ENCODE measurements around the gene ARL15. TPM values are rescaled to one million over a fixed set of nuclear protein-coding genes. Genes with fewer than 3 reads are reported as not detected.
"Not testable (repeated sequence)": the region's sequence is repeated elsewhere in the genome, so short reads cannot be mapped to it uniquely, and the experiment has no call there.

The ARL15 gene
- total RNA-seq, 1 donor from 2014 or later = 10.4 TPM

GRCh38 chr5:53991942-53992341, 318.4 kb downstream of the ARL15 start:
- Mint-ChIP-seq H3K4me1 (ENCODE audit: low read depth) (peaks cover 7% of the 10 kb centered on the region), H3K9me3 (no peaks in the 10 kb centered on the region), H3K27me3 (ENCODE audit: insufficient read depth) (no peaks in the 10 kb centered on the region), H3K27ac (no peak overlapping the region), H3K36me3 (ENCODE audit: low read depth) (no peaks in the 10 kb centered on the region), H3K4me3 (no peak overlapping the region)
- intact Hi-C loops (cut with micrococcal nuclease) = no loop called here
- DNase-seq (ENCODE audit: low spot score) = no peak

GRCh38 chr5:53987101-53987500, 323.3 kb downstream of the ARL15 start:
- H3K27me3 Mint-ChIP-seq (ENCODE audit: insufficient read depth) = no peaks in the 10 kb centered on the region
- H3K36me3 Mint-ChIP-seq (ENCODE audit: low read depth) = peaks cover 1% of the 10 kb centered on the region
- H3K4me1 Mint-ChIP-seq (ENCODE audit: low read depth) = no peaks in the 10 kb centered on the region
- intact Hi-C loops (cut with micrococcal nuclease) = no loop called here
- no peak for DNase-seq (ENCODE audit: low spot score)
- no peak overlapping the region for H3K4me3 Mint-ChIP-seq
- no peaks in the 10 kb centered on the region for H3K9me3 Mint-ChIP-seq
- H3K27ac Mint-ChIP-seq = no peak overlapping the region

- H3K36me3 Mint-ChIP-seq (ENCODE audit: low read depth) = peaks cover 1% of the 10 kb centered on the region
- no peak overlapping the region for H3K4me3 Mint-ChIP-seq
- no peak overlapping the region for H3K27ac Mint-ChIP-seq
- no peaks in the 10 kb centered on the region for H3K27me3 Mint-ChIP-seq (ENCODE audit: insufficient read depth)
- DNase-seq (ENCODE audit: low spot score) = no peak
- no peaks in the 10 kb centered on the region for H3K4me1 Mint-ChIP-seq (ENCODE audit: low read depth)
- no peaks in the 10 kb centered on the region for H3K9me3 Mint-ChIP-seq
- intact Hi-C loops (cut with micrococcal nuclease) = no loop called here
These were observed 324.6 kb downstream of the ARL15 start for GRCh38 chr5:53985796-53986195.

GRCh38 chr5:53984971-53985370, 325.4 kb downstream of the ARL15 start:
- H3K4me3 Mint-ChIP-seq = no peak overlapping the region
- no peaks in the 10 kb centered on the region for H3K4me1 Mint-ChIP-seq (ENCODE audit: low read depth)
- H3K27ac Mint-ChIP-seq = no peak overlapping the region
- no peak for DNase-seq (ENCODE audit: low spot score)
- H3K36me3 Mint-ChIP-seq (ENCODE audit: low read depth) = peaks cover 1% of the 10 kb centered on the region
- H3K27me3 Mint-ChIP-seq (ENCODE audit: insufficient read depth) = no peaks in the 10 kb centered on the region
- intact Hi-C loops (cut with micrococcal nuclease) = no loop called here
- H3K9me3 Mint-ChIP-seq = no peaks in the 10 kb centered on the region

- Mint-ChIP-seq H3K27ac (no peak overlapping the region), H3K9me3 (no peaks in the 10 kb centered on the region)
- no peak for DNase-seq (ENCODE audit: low spot score)
These were observed 326.6 kb downstream of the ARL15 start for GRCh38 chr5:53983568-53984460.

GRCh38 chr5:53982319-53982718, 328.1 kb downstream of the ARL15 start:
- not testable (repeated sequence) for H3K27me3 Mint-ChIP-seq (ENCODE audit: insufficient read depth)

More at GRCh38 chr5:53983568-53984460, 326.6 kb downstream of the ARL15 start:
- H3K27me3 Mint-ChIP-seq (ENCODE audit: insufficient read depth) = no peaks in the 10 kb centered on the region
- H3K4me3 Mint-ChIP-seq = no peak overlapping the region
- intact Hi-C loops (cut with micrococcal nuclease) = no loop called here
- H3K36me3 Mint-ChIP-seq (ENCODE audit: low read depth) = peaks cover 1% of the 10 kb centered on the region
- H3K4me1 Mint-ChIP-seq (ENCODE audit: low read depth) = no peaks in the 10 kb centered on the region

GRCh38 chr5:53980061-53980460, 330.3 kb downstream of the ARL15 start:
- Mint-ChIP-seq H3K36me3 (ENCODE audit: low read depth) (peaks cover 1% of the 10 kb centered on the region), H3K4me3 (no peak overlapping the region), H3K4me1 (ENCODE audit: low read depth) (no peaks in the 10 kb centered on the region), H3K27me3 (ENCODE audit: insufficient read depth) (no peaks in the 10 kb centered on the region), H3K27ac (no peak overlapping the region), H3K9me3 (no peaks in the 10 kb centered on the region)
- no peak for DNase-seq (ENCODE audit: low spot score)
- intact Hi-C loops (cut with micrococcal nuclease) = no loop called here

More at GRCh38 chr5:53982319-53982718, 328.1 kb downstream of the ARL15 start:
- H3K4me3 Mint-ChIP-seq; H3K9me3 Mint-ChIP-seq; H3K36me3 Mint-ChIP-seq (ENCODE audit: low read depth); intact Hi-C loops (cut with micrococcal nuclease); H3K27ac Mint-ChIP-seq; H3K4me1 Mint-ChIP-seq (ENCODE audit: low read depth); DNase-seq (ENCODE audit: low spot score): not testable (repeated sequence)

- Mint-ChIP-seq H3K4me1 (ENCODE audit: low read depth) (no peaks in the 10 kb centered on the region), H3K27me3 (ENCODE audit: insufficient read depth) (no peaks in the 10 kb centered on the region), H3K4me3 (no peak overlapping the region), H3K36me3 (ENCODE audit: low read depth) (no peaks in the 10 kb centered on the region), H3K27ac (no peak overlapping the region), H3K9me3 (no peaks in the 10 kb centered on the region)
- intact Hi-C loops (cut with micrococcal nuclease) = no loop called here
- DNase-seq (ENCODE audit: low spot score) = no peak
These were observed 336.4 kb downstream of the ARL15 start for GRCh38 chr5:53974021-53974420.

GRCh38 chr5:53972314-53972713, 338.1 kb downstream of the ARL15 start:
- H3K27me3 Mint-ChIP-seq (ENCODE audit: insufficient read depth) = no peaks in the 10 kb centered on the region
- H3K9me3 Mint-ChIP-seq = no peaks in the 10 kb centered on the region
- no peaks in the 10 kb centered on the region for H3K4me1 Mint-ChIP-seq (ENCODE audit: low read depth)
- no peak overlapping the region for H3K4me3 Mint-ChIP-seq
- H3K36me3 Mint-ChIP-seq (ENCODE audit: low read depth) = no peaks in the 10 kb centered on the region
- intact Hi-C loops (cut with micrococcal nuclease) = no loop called here
- no peak overlapping the region for H3K27ac Mint-ChIP-seq
- no peak for DNase-seq (ENCODE audit: low spot score)

GRCh38 chr5:53971551-53971950, 338.8 kb downstream of the ARL15 start:
- intact Hi-C loops (cut with micrococcal nuclease) = no loop called here
- H3K27ac Mint-ChIP-seq = no peak overlapping the region

GRCh38 chr5:53971131-53971530, 339.2 kb downstream of the ARL15 start:
- DNase-seq (ENCODE audit: low spot score) = no peak
- no peaks in the 10 kb centered on the region for H3K9me3 Mint-ChIP-seq
- intact Hi-C loops (cut with micrococcal nuclease) = no loop called here
- no peaks in the 10 kb centered on the region for H3K27me3 Mint-ChIP-seq (ENCODE audit: insufficient read depth)
- no peak overlapping the region for H3K4me3 Mint-ChIP-seq
- no peaks in the 10 kb centered on the region for H3K36me3 Mint-ChIP-seq (ENCODE audit: low read depth)
- no peaks in the 10 kb centered on the region for H3K4me1 Mint-ChIP-seq (ENCODE audit: low read depth)
- no peak overlapping the region for H3K27ac Mint-ChIP-seq

More at GRCh38 chr5:53971551-53971950, 338.8 kb downstream of the ARL15 start:
- no peaks in the 10 kb centered on the region for H3K36me3 Mint-ChIP-seq (ENCODE audit: low read depth)
- no peaks in the 10 kb centered on the region for H3K9me3 Mint-ChIP-seq
- H3K4me1 Mint-ChIP-seq (ENCODE audit: low read depth) = no peaks in the 10 kb centered on the region
- no peak for DNase-seq (ENCODE audit: low spot score)
- H3K4me3 Mint-ChIP-seq = no peak overlapping the region
- no peaks in the 10 kb centered on the region for H3K27me3 Mint-ChIP-seq (ENCODE audit: insufficient read depth)

GRCh38 chr5:53970475-53970874, 339.9 kb downstream of the ARL15 start:
- Mint-ChIP-seq H3K36me3 (ENCODE audit: low read depth) (no peaks in the 10 kb centered on the region), H3K4me3 (no peak overlapping the region), H3K9me3 (no peaks in the 10 kb centered on the region), H3K27ac (no peak overlapping the region), H3K27me3 (ENCODE audit: insufficient read depth) (no peaks in the 10 kb centered on the region), H3K4me1 (ENCODE audit: low read depth) (no peaks in the 10 kb centered on the region)
- DNase-seq (ENCODE audit: low spot score) = no peak
- intact Hi-C loops (cut with micrococcal nuclease) = no loop called here

- H3K27me3 Mint-ChIP-seq (ENCODE audit: insufficient read depth) = no peaks in the 10 kb centered on the region
- H3K9me3 Mint-ChIP-seq = no peaks in the 10 kb centered on the region
- no peak overlapping the region for H3K4me3 Mint-ChIP-seq
- no peaks in the 10 kb centered on the region for H3K36me3 Mint-ChIP-seq (ENCODE audit: low read depth)
- intact Hi-C loops (cut with micrococcal nuclease) = no loop called here
- DNase-seq (ENCODE audit: low spot score) = no peak
- H3K27ac Mint-ChIP-seq = no peak overlapping the region
- no peaks in the 10 kb centered on the region for H3K4me1 Mint-ChIP-seq (ENCODE audit: low read depth)
These were observed 341.1 kb downstream of the ARL15 start for GRCh38 chr5:53969176-53969730.

All from activated T-helper 1 cell treated with anti-CD3 and anti-CD28 coated beads, Interleukin-12 subunit alpha, Interleukin-12 subunit beta, Interleukin-2, Interleukin-4 antibody, amounts not matched to agents 30 ng/mL and 10 ng/mL and 1 ng/mL, durations not matched to agents 14 hours and 24 hours and 36 hours (primary cell).